H9 (cell line): ENCODE data around the gene PLEKHN1. TPM values are rescaled to one million over a fixed set of nuclear protein-coding genes. Genes with fewer than 3 reads are reported as not detected.

ENCODE experiments used
- DNase-seq: peaks from one replicate; pipeline ENCODE4 v3.0.0-alpha.2; 2017
- H2AFZ ChIP-seq: one replicate; pipeline ENCODE4 v1.6.1; 2013; ENCODE audit warnings: mild to moderate bottlenecking, low read length, control low read depth, moderate library complexity
- H2AK5ac ChIP-seq: 2 replicates; pipeline ENCODE4 v1.6.1; 2013; ENCODE audit warnings: low read length, control low read depth, mixed read lengths; ENCODE audit not compliant: insufficient read length
- H2BK120ac ChIP-seq: one replicate; pipeline ENCODE4 v1.6.1; 2013; ENCODE audit warnings: low read depth, mild to moderate bottlenecking, low read length, control low read depth, inconsistent platforms; ENCODE audit not compliant: poor library complexity, severe bottlenecking
- H2BK12ac ChIP-seq: 2 replicates; pipeline ENCODE4 v1.6.1; 2013; ENCODE audit warnings: low read length, control low read depth, mixed read lengths, low read depth; ENCODE audit not compliant: insufficient read length
- H2BK15ac ChIP-seq: 2 replicates; pipeline ENCODE4 v1.6.1; 2013; ENCODE audit warnings: low read depth, low read length, control low read depth
- H2BK20ac ChIP-seq: one replicate; pipeline ENCODE4 v1.6.1; 2013; ENCODE audit warnings: low read depth, mild to moderate bottlenecking, low read length, control low read depth, inconsistent platforms; ENCODE audit not compliant: poor library complexity, severe bottlenecking
- H2BK5ac ChIP-seq: 2 replicates; pipeline ENCODE4 v1.6.1; 2013; ENCODE audit warnings: low read length, control low read depth, mixed read lengths; ENCODE audit not compliant: insufficient read length
- H3K14ac ChIP-seq: 2 replicates; pipeline ENCODE4 v1.6.1; 2013; ENCODE audit warnings: low read length, control low read depth; ENCODE audit not compliant: insufficient read depth
- H3K18ac ChIP-seq: 2 replicates; pipeline ENCODE4 v1.6.1; 2013; ENCODE audit warnings: low read depth, mild to moderate bottlenecking, mixed read lengths, low read length, control low read depth; ENCODE audit not compliant: insufficient read length
- H3K23ac ChIP-seq: 2 replicates; pipeline ENCODE4 v1.6.1; 2013; ENCODE audit warnings: low read length, control low read depth, mixed read lengths, low read depth; ENCODE audit not compliant: insufficient read length
- H3K23me2 ChIP-seq: 2 replicates; pipeline ENCODE4 v1.6.1; 2013; ENCODE audit warnings: low read depth, mild to moderate bottlenecking, mixed read lengths, low read length, control low read depth; ENCODE audit not compliant: insufficient read length, poor library complexity, severe bottlenecking
- H3K27ac ChIP-seq: 2 replicates; pipeline ENCODE4 v1.5.1; 2013; ENCODE audit warnings: low read length, control low read depth, mixed read lengths, low read depth; ENCODE audit not compliant: insufficient read length
- H3K27me3 ChIP-seq: 2 replicates; pipeline ENCODE4 v1.6.1; 2013; ENCODE audit warnings: low read length, control low read depth, inconsistent platforms; ENCODE audit not compliant: insufficient read depth
- H3K4ac ChIP-seq: 2 replicates; pipeline ENCODE4 v1.6.1; 2013; ENCODE audit warnings: low read depth, mild to moderate bottlenecking, control low read depth, inconsistent platforms, low read length, moderate library complexity
- H3K4me1 ChIP-seq: 2 replicates; pipeline ENCODE4 v1.6.1; 2013; ENCODE audit warnings: low read length, control low read depth, inconsistent platforms; ENCODE audit not compliant: insufficient read depth
- H3K4me2 ChIP-seq: 2 replicates; pipeline ENCODE4 v1.6.1; 2013; ENCODE audit warnings: low read length, control low read depth, mixed read lengths; ENCODE audit not compliant: insufficient read length, insufficient read depth
- H3K56ac ChIP-seq: 2 replicates; pipeline ENCODE4 v1.6.1; 2013; ENCODE audit warnings: low read depth, mild to moderate bottlenecking, mixed read lengths, low read length, control low read depth; ENCODE audit not compliant: insufficient read length
- H3K79me1 ChIP-seq: 2 replicates; pipeline ENCODE4 v1.6.1; 2013; ENCODE audit warnings: low read depth, mild to moderate bottlenecking, moderate library complexity, low read length, control low read depth, inconsistent platforms; ENCODE audit not compliant: insufficient read depth, poor library complexity, severe bottlenecking
- H3K79me2 ChIP-seq: 2 replicates; pipeline ENCODE4 v1.6.1; 2013; ENCODE audit warnings: low read length, control low read depth, inconsistent platforms; ENCODE audit not compliant: insufficient read depth
- H3K9ac ChIP-seq: 2 replicates; pipeline ENCODE4 v1.6.1; 2013; ENCODE audit warnings: low read length, control low read depth, mixed read lengths; ENCODE audit not compliant: insufficient read length; ENCODE audit errors: extremely low read depth
- H3K9me3 ChIP-seq: one replicate; pipeline ENCODE4 v1.6.1; 2013; ENCODE audit warnings: low read depth, low read length, inconsistent platforms; ENCODE audit not compliant: control insufficient read depth
- H3T11ph ChIP-seq: one replicate; pipeline ENCODE4 v1.6.1; 2013; ENCODE audit warnings: mild to moderate bottlenecking, low read length, control low read depth, inconsistent platforms
- H4K20me1 ChIP-seq: one replicate; pipeline ENCODE4 v1.6.1; 2013; ENCODE audit not compliant: control insufficient read depth, insufficient read length, insufficient read depth
- H4K5ac ChIP-seq: 2 replicates; pipeline ENCODE4 v1.6.1; 2013; ENCODE audit warnings: low read depth, mild to moderate bottlenecking, mixed read lengths, low read length, control low read depth; ENCODE audit not compliant: insufficient read length
- H4K8ac ChIP-seq: replicated peaks from 2 replicates; pipeline ENCODE4 v1.6.1; 2013; ENCODE audit warnings: low read length, control low read depth, mixed read lengths, low read depth; ENCODE audit not compliant: insufficient read length
- H4K91ac ChIP-seq: 2 replicates; pipeline ENCODE4 v1.6.1; 2013; ENCODE audit warnings: low read depth, mild to moderate bottlenecking, moderate library complexity, mixed read lengths, low read length, control low read depth; ENCODE audit not compliant: insufficient read length
- H3K27ac Mint-ChIP-seq, 3 experiments: 2 replicates in 2 of 3; 3 replicates in 1 of 3; pipeline ENCODE4 v1.8.0; 2020 to 2021; ENCODE audit warnings: mixed read lengths in 3 of 3, mild to moderate bottlenecking in 1 of 3, moderate library complexity in 1 of 3
- H3K27me3 Mint-ChIP-seq: 2 replicates; pipeline ENCODE4 v1.8.0; 2021; ENCODE audit warnings: low read depth, mild to moderate bottlenecking, moderate library complexity, mixed read lengths
- H3K36me3 Mint-ChIP-seq, 3 experiments: 2 replicates in 2 of 3; 3 replicates in 1 of 3; pipeline ENCODE4 v1.8.0; 2020 to 2021; ENCODE audit warnings: low read depth in 3 of 3, mixed read lengths in 3 of 3; ENCODE audit not compliant: insufficient read depth in 1 of 3
- H3K4me1 Mint-ChIP-seq, 2 experiments: 2 replicates each; pipeline ENCODE4 v1.8.0; 2020; ENCODE audit warnings: mixed read lengths in 2 of 2
- H3K4me3 Mint-ChIP-seq, 2 experiments: 2 replicates in 1 of 2; 3 replicates in 1 of 2; pipeline ENCODE4 v1.8.0; 2020 to 2021; ENCODE audit warnings: mild to moderate bottlenecking in 2 of 2, mixed read lengths in 2 of 2, moderate library complexity in 1 of 2
- H3K9me3 Mint-ChIP-seq, 2 experiments: 2 replicates in 1 of 2; 3 replicates in 1 of 2; pipeline ENCODE4 v1.8.0; 2020; ENCODE audit warnings: mild to moderate bottlenecking in 2 of 2, mixed read lengths in 2 of 2, moderate library complexity in 1 of 2
- CTCF ChIP-seq: fragments of 200-600 bp; sonication (generic); conservative IDR thresholded peaks from 3 replicates; pipeline ENCODE4 v1.8.0; 2021; ENCODE audit warnings: antibody characterized with exemption, mild to moderate bottlenecking
- WGBS: extraction: QIAGEN DNeasy Blood & Tissue Kit; methylation state at CpG from one replicate; pipeline ENCODE4 v1.1.7; 2013; ENCODE audit warnings: missing lambda C conversion rate, low lambda C conversion rate, mixed read lengths; ENCODE audit not compliant: insufficient read length; ENCODE audit errors: extremely low coverage; 5-methylcytosine and 5-hydroxymethylcytosine counted together
- total RNA-seq: library from RNA; stranded (reverse); gene quantifications from 2 replicates; pipeline ENCODE4 v1.2.1, GENCODE V29; 2021

Gene PLEKHN1
- total RNA-seq, 1 experiment from 2014 or later = 3.0 TPM

DNA sequence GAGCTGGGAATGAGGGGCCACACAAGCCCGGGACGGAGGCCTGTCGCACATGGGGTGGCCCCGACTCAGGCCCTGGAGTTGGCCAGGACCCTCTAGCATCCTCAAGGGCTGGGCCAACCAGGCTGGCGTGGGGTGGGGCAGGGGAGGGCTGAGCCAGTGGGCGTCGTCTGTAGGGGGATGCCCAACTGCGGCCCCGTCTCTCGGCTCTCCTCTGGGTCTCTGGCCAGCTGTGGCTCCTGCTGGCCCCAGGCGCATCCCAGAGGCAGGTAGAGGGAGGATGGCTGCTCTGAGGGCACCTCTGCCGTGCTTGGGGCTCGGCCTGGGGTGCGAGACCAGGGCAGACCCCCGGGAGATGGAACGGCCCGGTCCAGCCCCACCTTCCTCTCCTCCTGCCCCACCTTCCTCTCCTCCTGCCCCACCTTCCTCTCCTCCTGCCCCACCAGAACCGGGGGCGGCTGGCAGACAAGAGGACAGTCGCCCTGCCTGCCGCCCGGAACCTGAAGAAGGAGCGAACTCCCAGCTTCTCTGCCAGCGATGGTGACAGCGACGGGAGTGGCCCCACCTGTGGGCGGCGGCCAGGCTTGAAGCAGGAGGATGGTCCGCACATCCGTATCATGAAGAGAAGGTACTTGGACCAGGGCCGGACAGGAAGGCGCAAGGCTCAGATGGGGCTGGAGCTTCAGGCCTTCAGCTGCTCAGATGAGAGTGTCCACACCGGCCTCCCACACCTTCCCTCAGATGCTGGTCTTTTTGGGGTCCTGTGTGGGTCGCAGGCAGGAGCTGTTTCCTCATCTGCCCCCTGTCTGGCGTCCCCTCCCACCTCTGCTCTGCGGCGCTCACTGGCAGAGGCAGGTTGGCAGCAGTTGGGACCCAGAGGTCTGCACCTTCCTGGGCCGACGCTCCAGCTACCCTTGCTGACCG lies 36.3 kb upstream of the PLEKHN1 start:
- Mint-ChIP-seq H3K4me1 (peaks cover 10 to 31% of the 10 kb centered on the region in 2 experiments), H3K4me3 (no peak overlapping the region), H3K36me3 (peaks cover 0 to 3% (median 2%) of the 10 kb centered on the region in 3 experiments; a peak in 3 of 7 replicates), H3K27me3 (peaks cover 90% of the 10 kb centered on the region), H3K9me3 (peaks cover 0 to 4% of the 10 kb centered on the region in 2 experiments; a peak in 1 of 5 replicates), H3K27ac (no peak overlapping the region)
- Histone ChIP-seq H2BK120ac (no peak overlapping the region), H4K20me1 (peaks cover 10% of the 10 kb centered on the region), H3K14ac (no peak overlapping the region; the same call in 1 of the 2 replicates), H3K27ac (no peak overlapping the region), H4K5ac (no peak overlapping the region), H2BK20ac (no peak overlapping the region), H2BK15ac (no peak overlapping the region), H3K79me2 (no peaks in the 10 kb centered on the region), H3K4me2 (no peak overlapping the region), H2BK5ac (no peak overlapping the region), H2AFZ (no peak overlapping the region), H2AK5ac (no peak overlapping the region), H3K79me1 (no peaks in the 10 kb centered on the region), H3K4ac (no peak overlapping the region), H3K4me1 (no peaks in the 10 kb centered on the region), H3K9me3 (no peaks in the 10 kb centered on the region), H3T11ph (no peak overlapping the region), H3K23me2 (peaks cover 2% of the 10 kb centered on the region), H3K56ac (no peak overlapping the region), H3K18ac (no peak overlapping the region), H2BK12ac (no peak overlapping the region), H4K8ac (no peak overlapping the region), H3K23ac (no peak overlapping the region), H3K27me3 (peaks cover 72% of the 10 kb centered on the region), H4K91ac (no peak overlapping the region), H3K9ac (no peak overlapping the region)
- WGBS = no CpG with 5 or more reads among the region's 40 CpGs
- no peak for DNase-seq
- no peak for TF ChIP-seq CTCF
